NCI-H2227 treated with DMSO at 0.1 percent for 48 hours (cell line): ENCODE measurements around the gene ZNF608.

ENCODE experiments used
- DNase-seq: peaks from one replicate; lab custom pipeline; 2025; lab: John Stamatoyannopoulos, UW

Gene ZNF608

GRCh38 chr5:124755041-124755440, 8.6 kb upstream of the ZNF608 start:
- no peak for DNase-seq

GRCh38 chr5:124754206-124754927, 7.9 kb upstream of the ZNF608 start:
- DNase-seq: peak; percentile 93

GRCh38 chr5:124752854-124753720, 6.6 kb upstream of the ZNF608 start:
- DNase-seq: no peak

- no peak for DNase-seq
These were observed 4.6 kb upstream of the ZNF608 start for GRCh38 chr5:124751031-124751430.

GRCh38 chr5:124748687-124749594, 2.5 kb upstream of the ZNF608 start:
- DNase-seq: peak; percentile 93

GRCh38 chr5:124747791-124748686, 1.6 kb upstream of the ZNF608 start:
- DNase-seq: peak; percentile 77

GRCh38 chr5:124746916-124747790, 714 bp upstream of the ZNF608 start:
- DNase-seq: peak; percentile 78

GRCh38 chr5:124745007-124745927, 1.2 kb downstream of the ZNF608 start:
- no peak for DNase-seq

GRCh38 chr5:124744170-124744971, 2.1 kb downstream of the ZNF608 start:
- no peak for DNase-seq

GRCh38 chr5:124743602-124744169, 2.8 kb downstream of the ZNF608 start:
- peak; percentile 45 for DNase-seq

GRCh38 chr5:124742983-124743601, 3.3 kb downstream of the ZNF608 start:
- no peak for DNase-seq

GRCh38 chr5:124742521-124742920, 3.9 kb downstream of the ZNF608 start:
- no peak for DNase-seq

- peak; percentile 36 for DNase-seq
These were observed 4.5 kb downstream of the ZNF608 start for GRCh38 chr5:124741711-124742496.

GRCh38 chr5:124740991-124741583, 5.4 kb downstream of the ZNF608 start:
- no peak for DNase-seq

- no peak for DNase-seq
These were observed 6.4 kb downstream of the ZNF608 start for GRCh38 chr5:124740071-124740470.

GRCh38 chr5:124739634-124740025, 6.8 kb downstream of the ZNF608 start:
- DNase-seq: no peak
